ENCODE results near the gene AUTS2.

The AUTS2 gene

DNA sequence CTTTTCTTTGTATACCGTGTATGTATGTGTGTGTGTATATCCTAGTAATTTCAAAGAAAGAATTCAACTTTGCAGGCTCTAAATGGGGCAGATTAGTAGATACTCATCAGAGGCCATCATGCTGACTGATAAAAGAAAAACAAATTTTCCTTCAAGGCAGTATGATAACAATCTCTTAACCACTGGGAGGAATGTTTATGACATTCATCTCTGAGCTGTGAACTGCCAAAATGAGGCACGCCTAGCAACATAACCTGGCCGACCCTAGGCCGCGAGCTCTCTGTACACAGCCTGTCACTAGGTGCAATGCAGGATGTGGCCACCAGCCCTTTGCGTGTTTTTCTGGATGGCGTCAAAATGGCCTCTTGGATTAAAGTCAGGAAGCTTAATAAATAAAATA is 1190.0 kb downstream of the AUTS2 start:
- TF ChIP-seq, protein P1, sequence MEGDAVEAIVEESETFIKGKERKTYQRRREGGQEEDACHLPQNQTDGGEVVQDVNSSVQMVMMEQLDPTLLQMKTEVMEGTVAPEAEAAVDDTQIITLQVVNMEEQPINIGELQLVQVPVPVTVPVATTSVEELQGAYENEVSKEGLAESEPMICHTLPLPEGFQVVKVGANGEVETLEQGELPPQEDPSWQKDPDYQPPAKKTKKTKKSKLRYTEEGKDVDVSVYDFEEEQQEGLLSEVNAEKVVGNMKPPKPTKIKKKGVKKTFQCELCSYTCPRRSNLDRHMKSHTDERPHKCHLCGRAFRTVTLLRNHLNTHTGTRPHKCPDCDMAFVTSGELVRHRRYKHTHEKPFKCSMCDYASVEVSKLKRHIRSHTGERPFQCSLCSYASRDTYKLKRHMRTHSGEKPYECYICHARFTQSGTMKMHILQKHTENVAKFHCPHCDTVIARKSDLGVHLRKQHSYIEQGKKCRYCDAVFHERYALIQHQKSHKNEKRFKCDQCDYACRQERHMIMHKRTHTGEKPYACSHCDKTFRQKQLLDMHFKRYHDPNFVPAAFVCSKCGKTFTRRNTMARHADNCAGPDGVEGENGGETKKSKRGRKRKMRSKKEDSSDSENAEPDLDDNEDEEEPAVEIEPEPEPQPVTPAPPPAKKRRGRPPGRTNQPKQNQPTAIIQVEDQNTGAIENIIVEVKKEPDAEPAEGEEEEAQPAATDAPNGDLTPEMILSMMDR (IDR thresholded peaks at IDR 0.05; ENCODE audit: low read length) = no peak
- H2AFZ ChIP-seq (ENCODE audit: low read length) = no peak overlapping the region
- no peak overlapping the region for H3K27ac ChIP-seq (ENCODE audit: low read depth, low read length, poor library complexity, severe bottlenecking)
- no peaks in the 10 kb centered on the region for H3K79me2 ChIP-seq (ENCODE audit: insufficient read depth, low read length)
- H3K36me3 ChIP-seq (ENCODE audit: insufficient read depth, low read length) = peaks cover 80% of the 10 kb centered on the region
- H3K9me2 ChIP-seq (ENCODE audit: low read depth, low read length) = no peaks in the 10 kb centered on the region
- no peaks in the 10 kb centered on the region for H3F3A ChIP-seq (ENCODE audit: insufficient read depth, low read length)
- H3K4me1 ChIP-seq (ENCODE audit: insufficient read depth, low read length, severe bottlenecking) = no peaks in the 10 kb centered on the region
- H3K4me2 ChIP-seq (ENCODE audit: low read length) = no peak overlapping the region
- no peak overlapping the region for H3K9ac ChIP-seq (ENCODE audit: low read length)
- no peaks in the 10 kb centered on the region for H4K20me1 ChIP-seq (ENCODE audit: insufficient read depth, low read length)
- no peaks in the 10 kb centered on the region for H3K27me3 ChIP-seq (ENCODE audit: insufficient read depth, low read length)
- H3K4me3 ChIP-seq (ENCODE audit: low read depth, low read length, poor library complexity, severe bottlenecking) = no peak overlapping the region
- H3K9me3 ChIP-seq (ENCODE audit: low read length) = no peaks in the 10 kb centered on the region

- Histone ChIP-seq H3K9me2 (ENCODE audit: low read depth, low read length) (no peaks in the 10 kb centered on the region), H3K9me3 (ENCODE audit: low read length) (no peaks in the 10 kb centered on the region), H2AFZ (ENCODE audit: low read length) (no peak overlapping the region), H3K4me1 (ENCODE audit: insufficient read depth, low read length, severe bottlenecking) (no peaks in the 10 kb centered on the region), H3K36me3 (ENCODE audit: insufficient read depth, low read length) (peaks cover 69% of the 10 kb centered on the region), H3K4me3 (ENCODE audit: low read depth, low read length, poor library complexity, severe bottlenecking) (no peak overlapping the region), H3K79me2 (ENCODE audit: insufficient read depth, low read length) (no peaks in the 10 kb centered on the region), H4K20me1 (ENCODE audit: insufficient read depth, low read length) (no peaks in the 10 kb centered on the region), H3K9ac (ENCODE audit: low read length) (no peak overlapping the region), H3F3A (ENCODE audit: insufficient read depth, low read length) (no peaks in the 10 kb centered on the region), H3K27me3 (ENCODE audit: insufficient read depth, low read length) (no peaks in the 10 kb centered on the region), H3K4me2 (ENCODE audit: low read length) (no peak overlapping the region), H3K27ac (ENCODE audit: low read depth, low read length, poor library complexity, severe bottlenecking) (no peak overlapping the region)
- TF ChIP-seq EZH2 (IDR thresholded peaks at IDR 0.05; ENCODE audit: borderline replicate concordance, low read length) = no peak
- TF ChIP-seq, protein P1 (IDR thresholded peaks at IDR 0.05; ENCODE audit: low read length) = no peak
Measured at GRCh38 chr7:70789481-70790214, 1191.4 kb downstream of the AUTS2 start.

- H3K79me2 ChIP-seq (ENCODE audit: insufficient read depth, low read length) = no peaks in the 10 kb centered on the region
- H3K9ac ChIP-seq (ENCODE audit: low read length) = no peak overlapping the region
- no peaks in the 10 kb centered on the region for H3K9me3 ChIP-seq (ENCODE audit: low read length)
- no peaks in the 10 kb centered on the region for H3K9me2 ChIP-seq (ENCODE audit: low read depth, low read length)
- TF ChIP-seq EZH2 (IDR thresholded peaks at IDR 0.05; ENCODE audit: borderline replicate concordance, low read length) = no peak
- TF ChIP-seq, protein P1 (IDR thresholded peaks at IDR 0.05; ENCODE audit: low read length) = no peak
- no peak overlapping the region for H3K27ac ChIP-seq (ENCODE audit: low read depth, low read length, poor library complexity, severe bottlenecking)
- H3F3A ChIP-seq (ENCODE audit: insufficient read depth, low read length) = no peaks in the 10 kb centered on the region
- no peak overlapping the region for H3K4me3 ChIP-seq (ENCODE audit: low read depth, low read length, poor library complexity, severe bottlenecking)
- H4K20me1 ChIP-seq (ENCODE audit: insufficient read depth, low read length) = no peaks in the 10 kb centered on the region
- no peak overlapping the region for H2AFZ ChIP-seq (ENCODE audit: low read length)
- H3K27me3 ChIP-seq (ENCODE audit: insufficient read depth, low read length) = no peaks in the 10 kb centered on the region
- H3K36me3 ChIP-seq (ENCODE audit: insufficient read depth, low read length) = peaks cover 61% of the 10 kb centered on the region
- H3K4me1 ChIP-seq (ENCODE audit: insufficient read depth, low read length, severe bottlenecking) = no peaks in the 10 kb centered on the region
- no peak overlapping the region for H3K4me2 ChIP-seq (ENCODE audit: low read length)
Measured at GRCh38 chr7:70790215-70791073, 1192.2 kb downstream of the AUTS2 start.

Measured in OCI-LY1 (cell line).